Duodenal mucosa (tissue), 2 donors: Measurements from ENCODE around the gene WNT3A.
"Not testable (repeated sequence)": the region's sequence is repeated elsewhere in the genome, so short reads cannot be mapped to it uniquely, and the experiment has no call there.

Experiments
- H3K27ac ChIP-seq: one replicate; pipeline ENCODE4 v1.7.0; 2013; ENCODE audit warnings: low read depth, low read length
- H3K27me3 ChIP-seq, 2 donors: one replicate each; pipeline ENCODE4 v1.7.0; 2013; ENCODE audit warnings: low read length in 2 of 2, control low read depth in 1 of 2; ENCODE audit not compliant: insufficient read depth in 2 of 2, control insufficient read depth in 1 of 2
- H3K36me3 ChIP-seq, 2 donors: one replicate each; pipeline ENCODE4 v1.7.0; 2013; ENCODE audit warnings: low read length in 2 of 2, control low read depth in 1 of 2; ENCODE audit not compliant: insufficient read depth in 2 of 2, control insufficient read depth in 1 of 2
- H3K4me1 ChIP-seq, 2 donors: one replicate each; pipeline ENCODE4 v1.7.0; 2013; ENCODE audit warnings: low read length in 2 of 2, control low read depth in 1 of 2; ENCODE audit not compliant: insufficient read depth in 2 of 2, control insufficient read depth in 1 of 2
- H3K4me3 ChIP-seq, 2 donors: one replicate each; pipeline ENCODE4 v1.7.0; 2013; ENCODE audit warnings: low read length in 2 of 2, low read depth in 1 of 2
- H3K9ac ChIP-seq, 2 donors: one replicate each; pipeline ENCODE4 v1.7.0; 2013; ENCODE audit warnings: low read length in 2 of 2, low read depth in 1 of 2
- H3K9me3 ChIP-seq, 2 donors: one replicate each; pipeline ENCODE4 v1.7.0; 2013; ENCODE audit warnings: low read length in 2 of 2, control low read depth in 1 of 2; ENCODE audit not compliant: control insufficient read depth in 1 of 2

WNT3A gene, protein sequence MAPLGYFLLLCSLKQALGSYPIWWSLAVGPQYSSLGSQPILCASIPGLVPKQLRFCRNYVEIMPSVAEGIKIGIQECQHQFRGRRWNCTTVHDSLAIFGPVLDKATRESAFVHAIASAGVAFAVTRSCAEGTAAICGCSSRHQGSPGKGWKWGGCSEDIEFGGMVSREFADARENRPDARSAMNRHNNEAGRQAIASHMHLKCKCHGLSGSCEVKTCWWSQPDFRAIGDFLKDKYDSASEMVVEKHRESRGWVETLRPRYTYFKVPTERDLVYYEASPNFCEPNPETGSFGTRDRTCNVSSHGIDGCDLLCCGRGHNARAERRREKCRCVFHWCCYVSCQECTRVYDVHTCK

DNA sequence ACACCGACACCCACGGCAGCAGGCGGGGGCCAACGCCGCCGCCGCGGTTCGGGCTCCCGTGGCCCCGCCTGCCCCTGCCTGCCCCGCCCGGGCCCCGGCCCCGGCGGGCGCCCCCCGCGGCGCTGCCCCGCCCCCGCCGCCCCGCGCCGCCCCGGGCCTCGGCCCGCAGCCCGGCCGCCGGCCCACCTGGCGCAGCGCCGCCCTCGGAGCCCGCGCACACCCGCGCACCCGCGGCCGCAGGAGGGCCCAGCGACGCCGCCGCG is at the start of gene WNT3A:
Gene WNT3A (plus strand): TSS at position 213 of the 263 bp plus-strand sequence. CDS start 131 bp downstream, outside the sequence.
- no peak within 1 kb of the TSS for H3K27ac ChIP-seq
- no peak within 1 kb of the TSS for H3K4me3 ChIP-seq
- peaks cover 54 to 60% of the 10 kb centered on the region in 2 donors for H3K27me3 ChIP-seq
- H3K4me1 ChIP-seq: no peaks in the 10 kb centered on the region
- H3K9ac ChIP-seq: no peak within 1 kb of the TSS
- no peaks in the 10 kb centered on the region for H3K9me3 ChIP-seq
- no peaks in the 10 kb centered on the region for H3K36me3 ChIP-seq

DNA sequence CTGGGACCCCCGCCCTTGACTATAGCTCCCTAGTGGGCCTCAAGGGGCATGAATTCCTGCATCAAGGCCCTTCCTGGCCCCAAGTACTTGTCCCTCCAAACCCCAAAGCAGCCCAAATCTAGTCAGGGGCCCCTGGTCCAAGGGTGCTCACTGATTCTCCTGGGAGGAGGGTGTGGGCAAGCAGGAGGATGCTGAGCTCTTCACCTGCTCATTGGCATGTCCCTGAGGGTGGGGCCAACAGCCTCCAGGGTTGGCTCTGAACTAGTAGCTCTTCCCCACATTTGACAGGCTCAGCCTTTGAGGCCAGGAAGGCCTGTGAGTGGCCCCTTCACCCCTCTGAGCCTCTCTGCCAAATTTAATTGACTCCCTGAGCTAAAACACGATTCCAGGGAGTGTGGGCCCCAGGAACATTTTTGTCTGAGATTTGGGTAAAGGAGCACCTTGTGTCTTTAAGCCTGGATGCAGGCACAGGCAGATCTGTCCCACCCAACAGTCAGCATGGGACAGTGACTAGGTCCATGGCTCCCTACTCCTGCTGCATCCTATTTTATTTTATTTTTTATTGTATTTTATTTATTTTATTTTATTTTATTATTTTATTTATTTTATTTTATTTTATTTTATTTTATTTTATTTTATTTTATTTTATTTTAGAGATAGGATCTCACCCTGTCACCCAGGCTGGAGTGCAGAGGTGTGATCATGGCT is 48.0 kb upstream of the WNT3A start:
- Histone ChIP-seq H3K27me3 (peaks cover 8% of the 10 kb centered on the region in 2 donors), H3K27ac (no peak overlapping the region)

DNA sequence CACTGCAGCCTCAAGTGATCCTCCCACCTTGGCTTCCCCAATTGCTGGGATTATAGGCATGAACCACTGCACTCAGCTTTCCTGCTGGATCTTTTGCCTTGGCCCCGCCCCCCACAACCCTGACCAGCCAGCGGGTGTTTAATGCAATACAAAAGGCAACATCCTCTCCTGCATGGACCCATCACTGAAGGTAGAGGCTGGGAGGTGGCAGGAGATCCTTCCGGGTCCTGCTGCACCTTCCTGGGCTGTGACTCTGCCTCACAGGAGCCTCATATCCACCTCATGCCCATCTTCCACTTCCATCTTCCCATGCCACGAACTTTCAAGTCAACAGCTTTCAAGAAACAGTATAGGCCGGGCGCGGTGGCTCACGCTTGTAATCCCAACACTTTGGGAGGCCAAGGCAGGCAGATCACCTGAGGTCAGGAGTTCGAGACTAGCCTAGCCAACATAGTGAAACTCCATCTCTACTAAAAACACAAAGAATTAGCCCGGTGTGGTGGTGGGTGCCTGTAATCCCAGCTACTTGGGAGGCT is 47.4 kb upstream of the WNT3A start:
- no peaks in the 10 kb centered on the region for H3K36me3 ChIP-seq
- H3K9me3 ChIP-seq: no peaks in the 10 kb centered on the region
- no peak overlapping the region for H3K9ac ChIP-seq
- H3K4me1 ChIP-seq: no peaks in the 10 kb centered on the region
- H3K27me3 ChIP-seq: peaks cover 5 to 8% of the 10 kb centered on the region in 2 donors
- H3K27ac ChIP-seq: no peak overlapping the region
- no peak overlapping the region for H3K4me3 ChIP-seq

More for the DNA sequence above, 48.0 kb upstream of the WNT3A start:
- Histone ChIP-seq H3K36me3 (no peaks in the 10 kb centered on the region), H3K9ac (no peak overlapping the region), H3K4me3 (no peak overlapping the region), H3K4me1 (no peaks in the 10 kb centered on the region), H3K9me3 (no peaks in the 10 kb centered on the region)

DNA sequence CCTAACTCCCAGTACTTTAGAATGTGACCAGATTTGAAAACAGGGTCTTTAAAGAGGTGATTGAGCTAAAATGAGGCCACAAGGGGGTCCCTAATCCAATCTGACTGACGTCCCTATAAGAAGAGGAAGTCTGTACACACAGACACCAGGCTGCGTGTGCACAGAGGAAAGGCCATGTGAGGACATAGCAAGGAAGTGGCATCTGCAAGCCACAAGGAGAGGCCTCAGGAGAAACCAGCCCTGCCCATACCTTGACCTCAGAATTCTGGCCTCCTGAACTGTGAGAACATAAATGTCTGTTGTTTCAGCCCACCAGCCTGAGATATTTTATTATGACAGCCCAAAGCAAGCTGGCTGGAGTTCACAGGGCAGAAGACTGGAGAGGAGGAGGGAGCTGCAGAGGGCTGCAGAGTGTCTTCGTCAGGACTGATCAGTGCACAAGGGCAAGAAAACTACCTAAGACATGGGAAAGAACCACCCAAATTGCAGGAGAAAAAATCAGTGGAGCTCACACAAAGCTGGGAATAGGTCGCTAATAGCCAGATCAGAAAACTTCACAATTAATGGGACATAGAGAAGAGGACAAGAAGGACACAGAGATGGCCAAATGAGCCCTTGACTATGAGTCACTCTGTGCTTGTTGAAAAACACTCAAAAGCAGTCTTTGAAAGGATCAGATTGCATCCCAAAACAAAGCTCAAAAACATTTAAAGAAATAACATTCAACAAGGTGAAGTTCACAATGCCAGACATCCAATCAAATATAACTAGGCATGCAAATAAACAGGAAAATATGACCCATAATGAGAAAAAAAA is 44.9 kb upstream of the WNT3A start:
- Histone ChIP-seq H3K9ac (no peak overlapping the region), H3K9me3 (no peaks in the 10 kb centered on the region), H3K36me3 (no peaks in the 10 kb centered on the region), H3K27me3 (peaks cover 5% of the 10 kb centered on the region in 2 donors), H3K4me3 (no peak overlapping the region), H3K4me1 (no peaks in the 10 kb centered on the region), H3K27ac (no peak overlapping the region)

DNA sequence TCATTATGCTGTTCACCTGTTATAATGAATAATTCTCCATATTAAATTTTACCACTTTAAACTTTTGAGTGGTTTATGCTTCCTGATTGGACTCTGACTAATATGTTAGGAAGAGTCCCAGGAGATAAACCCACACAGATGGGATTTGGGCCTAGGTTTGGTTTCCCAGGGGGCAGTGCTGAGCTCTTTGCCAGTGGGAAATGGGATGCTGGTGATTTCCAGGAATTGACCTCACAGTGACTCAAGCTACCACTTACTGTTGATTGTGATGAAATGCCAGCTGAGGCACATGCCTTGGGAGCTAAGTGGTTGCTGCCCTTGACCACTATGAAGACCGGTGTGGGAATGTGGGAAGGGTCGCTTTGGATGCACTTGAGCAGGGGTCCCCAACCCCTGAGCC is 40.1 kb upstream of the WNT3A start:
- not testable (repeated sequence) for H3K9me3 ChIP-seq, H3K9ac ChIP-seq, H3K4me3 ChIP-seq, H3K4me1 ChIP-seq, H3K27me3 ChIP-seq, H3K27ac ChIP-seq, H3K36me3 ChIP-seq

DNA sequence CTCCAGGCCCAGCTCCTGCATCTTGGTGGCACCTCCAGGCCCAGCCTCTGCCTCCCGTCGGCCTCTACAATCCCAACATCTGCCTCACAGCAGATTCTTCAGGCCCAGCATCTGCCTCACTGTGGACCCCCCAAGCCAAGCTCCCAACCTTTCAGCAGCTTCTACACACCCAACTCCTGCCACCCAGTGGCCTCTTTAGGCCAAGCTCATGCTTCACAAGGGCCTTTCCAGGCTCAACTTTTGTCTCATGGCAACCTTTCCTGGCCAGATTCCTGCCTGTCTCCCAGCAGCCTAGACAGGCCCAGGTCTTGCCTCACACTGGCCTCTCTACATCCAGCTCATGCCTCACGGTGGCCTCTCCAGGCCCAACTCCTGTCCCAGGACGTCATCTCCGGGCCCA is 39.0 kb upstream of the WNT3A start:
- not testable (repeated sequence) for H3K4me3 ChIP-seq, H3K9ac ChIP-seq, H3K27ac ChIP-seq, H3K4me1 ChIP-seq, H3K36me3 ChIP-seq, H3K27me3 ChIP-seq, H3K9me3 ChIP-seq

DNA sequence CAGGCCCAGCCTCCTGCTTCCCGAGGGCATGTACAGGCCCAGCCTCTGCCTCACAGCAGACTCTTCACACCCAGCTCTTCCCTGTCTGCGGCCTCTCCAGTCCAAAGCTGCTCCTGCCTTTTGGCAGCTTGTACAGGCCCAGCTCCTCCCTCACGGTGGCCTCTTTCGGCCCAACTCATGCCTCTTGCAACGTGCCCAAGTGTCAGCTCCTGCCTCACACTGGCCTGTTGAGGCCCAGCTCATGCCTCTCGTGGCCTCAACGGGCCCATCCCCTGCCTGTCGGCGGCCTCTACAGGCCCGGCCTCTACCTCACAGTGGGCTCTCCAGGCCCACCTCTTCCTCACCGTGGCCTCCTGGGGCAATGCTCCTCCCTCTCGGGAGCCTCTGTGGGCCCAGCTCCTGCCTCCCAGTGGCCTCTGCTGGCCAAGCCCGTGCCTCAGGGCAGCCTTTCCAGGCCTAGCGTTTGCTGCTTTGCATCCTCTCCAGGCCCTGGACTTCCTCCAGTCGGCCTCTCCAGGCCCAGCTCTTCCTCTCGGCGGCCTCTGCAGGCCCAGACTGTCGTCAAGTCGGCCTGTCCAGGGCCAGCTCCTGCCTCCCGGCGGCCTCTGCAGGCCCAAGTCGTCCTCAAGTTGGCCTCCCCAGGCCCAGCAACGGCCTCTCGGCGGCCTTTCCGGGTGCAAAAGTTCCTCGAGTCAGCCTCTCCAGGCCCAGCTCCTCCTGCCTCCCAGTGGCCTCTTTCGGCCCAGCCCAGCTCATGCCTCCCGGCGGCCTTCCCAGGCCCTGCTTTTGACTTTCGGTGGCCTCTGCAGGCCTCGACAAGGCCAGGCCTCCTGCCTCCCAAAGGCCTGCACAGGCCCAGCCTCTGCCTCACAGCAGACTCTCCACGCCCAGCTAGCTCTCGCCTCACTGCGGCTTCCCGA is 36.5 kb upstream of the WNT3A start:
- not testable (repeated sequence) for H3K4me1 ChIP-seq, H3K9me3 ChIP-seq, H3K4me3 ChIP-seq, H3K27ac ChIP-seq, H3K36me3 ChIP-seq, H3K9ac ChIP-seq, H3K27me3 ChIP-seq

DNA sequence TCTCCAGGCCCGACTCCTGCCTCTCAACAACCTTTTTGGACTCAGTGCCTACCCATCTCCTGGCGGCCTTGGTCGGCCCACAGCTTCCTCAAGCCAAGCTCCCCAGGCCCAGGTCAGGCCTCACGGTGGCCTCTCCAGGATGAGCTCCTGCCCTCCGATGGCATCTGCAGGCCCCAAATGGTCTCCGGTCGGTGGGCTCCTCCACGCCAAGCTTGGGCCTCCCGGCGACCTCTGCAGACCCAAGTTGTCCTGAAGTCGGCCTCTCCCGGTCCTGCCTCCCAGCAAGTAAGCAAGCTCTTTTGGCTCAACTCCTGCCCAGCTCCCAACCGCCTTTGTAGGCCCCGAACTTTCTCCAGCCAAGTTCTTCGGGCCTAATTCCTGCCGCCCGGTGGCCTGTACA is 35.6 kb upstream of the WNT3A start:
- not testable (repeated sequence) for H3K36me3 ChIP-seq, H3K9ac ChIP-seq, H3K4me1 ChIP-seq, H3K9me3 ChIP-seq, H3K27me3 ChIP-seq, H3K4me3 ChIP-seq, H3K27ac ChIP-seq

DNA sequence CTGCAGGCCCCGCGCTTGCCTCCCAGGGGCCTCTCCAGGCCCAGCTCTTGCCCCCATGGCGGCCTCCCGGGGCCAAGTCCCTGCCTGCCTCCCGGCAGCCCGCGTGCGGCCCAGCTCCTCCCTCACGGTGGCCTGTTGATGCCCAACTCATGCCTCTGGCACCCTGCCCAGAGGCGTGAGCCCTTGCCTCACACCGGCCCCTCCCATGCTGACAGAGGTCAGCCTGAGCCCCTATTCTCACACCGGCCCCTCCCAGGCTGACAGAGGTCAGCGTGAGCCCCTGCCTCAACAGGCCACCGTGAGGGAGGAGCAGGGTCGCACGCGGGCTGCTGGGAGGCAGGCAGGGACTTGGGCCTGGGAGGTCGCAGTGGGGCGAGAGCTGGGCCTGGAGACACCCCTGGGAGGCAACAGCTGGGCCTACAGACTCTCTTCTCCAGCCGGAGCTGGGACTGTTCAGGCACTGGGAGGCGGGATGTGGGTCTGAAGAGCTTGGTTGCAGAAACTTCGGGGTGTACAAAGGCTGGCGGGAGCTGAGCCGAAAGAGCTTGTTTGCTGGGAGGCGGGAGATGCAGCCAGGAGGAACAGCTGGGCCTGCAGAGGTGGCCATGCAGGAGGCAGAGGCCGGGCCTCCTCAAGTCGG is 35.0 kb upstream of the WNT3A start:
- not testable (repeated sequence) for H3K27me3 ChIP-seq, H3K4me3 ChIP-seq, H3K27ac ChIP-seq, H3K4me1 ChIP-seq, H3K9ac ChIP-seq, H3K9me3 ChIP-seq, H3K36me3 ChIP-seq
